ENCODE data around the gene EEPD1. TPM values are rescaled to one million over a fixed set of nuclear protein-coding genes. Genes with fewer than 3 reads are reported as not detected.

EEPD1 gene
- total RNA-seq, 1 experiment from 2014 or later: 48.0 TPM

DNA sequence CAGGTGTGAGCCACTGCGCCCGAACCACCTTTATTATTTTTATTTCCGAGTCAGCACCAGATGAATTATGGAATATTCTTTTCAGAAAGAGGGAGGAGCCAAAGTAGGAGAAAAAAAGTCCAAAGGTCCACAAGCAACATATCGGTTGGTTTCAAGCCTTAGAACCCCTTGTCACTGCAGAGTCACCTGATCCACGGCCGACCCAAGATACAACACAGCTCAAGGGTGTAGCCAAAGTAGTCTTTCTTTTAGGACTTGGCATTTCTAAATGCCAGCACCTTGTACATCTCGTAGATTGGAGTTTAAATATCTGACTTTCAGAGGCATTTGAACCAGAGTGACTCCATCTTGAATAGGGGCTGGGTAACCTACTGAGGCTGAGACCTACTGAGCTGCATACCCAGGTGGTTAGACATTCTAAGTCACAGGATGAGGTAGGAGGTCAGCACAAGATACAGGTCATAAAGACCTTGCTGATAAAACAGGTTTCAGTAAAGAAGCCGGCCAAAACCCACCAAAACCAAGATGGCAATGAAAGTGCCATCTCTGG is 122.8 kb downstream of the EEPD1 start:
- DNase-seq (ENCODE audit: low read depth, low spot score) (no peak), ATAC-seq (no peak)
- peak overlapping the region; percentile 99 for H3K27ac ChIP-seq (ENCODE audit: low read length)
- intact Hi-C loops (cut with micrococcal nuclease; ENCODE audit: unreplicated experiment) (no loop called here), in situ Hi-C loops (cut with HindIII; ENCODE audit: low pct_unique_long_range_greater_than_20kb, low sequenced_read_pairs) (no loop called here)
- H3K27me3 ChIP-seq (ENCODE audit: control insufficient read depth, insufficient read depth, low read length): no peaks in the 10 kb centered on the region
- BruUV-seq (replicated peaks): no TSS peak
- H3K9me3 ChIP-seq (ENCODE audit: control insufficient read depth, insufficient read depth, low read depth, low read length): no peaks in the 10 kb centered on the region
- CTCF ChIA-PET: interaction anchor here (0.5 kb wide), 2 partner anchors 291 to 359 kb away, joined by 3 read pairs; no protein-coding TSS in a partner anchor
- H3K4me1 ChIP-seq (ENCODE audit: control insufficient read depth, insufficient read depth, low read length): peaks cover 84% of the 10 kb centered on the region
- no peak overlapping the region for H3K4me3 ChIP-seq (ENCODE audit: low read depth in 2 of 2, low read length in 2 of 2)
- POLR2A ChIA-PET: interaction anchor here (0.5 kb wide), 1 partner anchor 27 kb away, joined by 9 read pairs; no protein-coding TSS in a partner anchor
- H3K36me3 ChIP-seq (ENCODE audit: control insufficient read depth, insufficient read depth, low read length): no peaks in the 10 kb centered on the region
- TF ChIP-seq, protein P1, sequence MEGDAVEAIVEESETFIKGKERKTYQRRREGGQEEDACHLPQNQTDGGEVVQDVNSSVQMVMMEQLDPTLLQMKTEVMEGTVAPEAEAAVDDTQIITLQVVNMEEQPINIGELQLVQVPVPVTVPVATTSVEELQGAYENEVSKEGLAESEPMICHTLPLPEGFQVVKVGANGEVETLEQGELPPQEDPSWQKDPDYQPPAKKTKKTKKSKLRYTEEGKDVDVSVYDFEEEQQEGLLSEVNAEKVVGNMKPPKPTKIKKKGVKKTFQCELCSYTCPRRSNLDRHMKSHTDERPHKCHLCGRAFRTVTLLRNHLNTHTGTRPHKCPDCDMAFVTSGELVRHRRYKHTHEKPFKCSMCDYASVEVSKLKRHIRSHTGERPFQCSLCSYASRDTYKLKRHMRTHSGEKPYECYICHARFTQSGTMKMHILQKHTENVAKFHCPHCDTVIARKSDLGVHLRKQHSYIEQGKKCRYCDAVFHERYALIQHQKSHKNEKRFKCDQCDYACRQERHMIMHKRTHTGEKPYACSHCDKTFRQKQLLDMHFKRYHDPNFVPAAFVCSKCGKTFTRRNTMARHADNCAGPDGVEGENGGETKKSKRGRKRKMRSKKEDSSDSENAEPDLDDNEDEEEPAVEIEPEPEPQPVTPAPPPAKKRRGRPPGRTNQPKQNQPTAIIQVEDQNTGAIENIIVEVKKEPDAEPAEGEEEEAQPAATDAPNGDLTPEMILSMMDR (IDR thresholded peaks at IDR 0.05): no peak
- TF ChIP-seq POLR2AphosphoS5 (IDR thresholded peaks at IDR 0.05; ENCODE audit: low read depth, low read length) (no peak), SIN3A (IDR thresholded peaks at IDR 0.05; ENCODE audit: borderline replicate concordance, insufficient read depth, low read depth, low read length) (no peak), TCF7L2 (IDR thresholded peaks at IDR 0.05; ENCODE audit: low read depth, low read length) (no peak)
- TF ChIP-seq, protein P2, sequence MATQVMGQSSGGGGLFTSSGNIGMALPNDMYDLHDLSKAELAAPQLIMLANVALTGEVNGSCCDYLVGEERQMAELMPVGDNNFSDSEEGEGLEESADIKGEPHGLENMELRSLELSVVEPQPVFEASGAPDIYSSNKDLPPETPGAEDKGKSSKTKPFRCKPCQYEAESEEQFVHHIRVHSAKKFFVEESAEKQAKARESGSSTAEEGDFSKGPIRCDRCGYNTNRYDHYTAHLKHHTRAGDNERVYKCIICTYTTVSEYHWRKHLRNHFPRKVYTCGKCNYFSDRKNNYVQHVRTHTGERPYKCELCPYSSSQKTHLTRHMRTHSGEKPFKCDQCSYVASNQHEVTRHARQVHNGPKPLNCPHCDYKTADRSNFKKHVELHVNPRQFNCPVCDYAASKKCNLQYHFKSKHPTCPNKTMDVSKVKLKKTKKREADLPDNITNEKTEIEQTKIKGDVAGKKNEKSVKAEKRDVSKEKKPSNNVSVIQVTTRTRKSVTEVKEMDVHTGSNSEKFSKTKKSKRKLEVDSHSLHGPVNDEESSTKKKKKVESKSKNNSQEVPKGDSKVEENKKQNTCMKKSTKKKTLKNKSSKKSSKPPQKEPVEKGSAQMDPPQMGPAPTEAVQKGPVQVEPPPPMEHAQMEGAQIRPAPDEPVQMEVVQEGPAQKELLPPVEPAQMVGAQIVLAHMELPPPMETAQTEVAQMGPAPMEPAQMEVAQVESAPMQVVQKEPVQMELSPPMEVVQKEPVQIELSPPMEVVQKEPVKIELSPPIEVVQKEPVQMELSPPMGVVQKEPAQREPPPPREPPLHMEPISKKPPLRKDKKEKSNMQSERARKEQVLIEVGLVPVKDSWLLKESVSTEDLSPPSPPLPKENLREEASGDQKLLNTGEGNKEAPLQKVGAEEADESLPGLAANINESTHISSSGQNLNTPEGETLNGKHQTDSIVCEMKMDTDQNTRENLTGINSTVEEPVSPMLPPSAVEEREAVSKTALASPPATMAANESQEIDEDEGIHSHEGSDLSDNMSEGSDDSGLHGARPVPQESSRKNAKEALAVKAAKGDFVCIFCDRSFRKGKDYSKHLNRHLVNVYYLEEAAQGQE (IDR thresholded peaks at IDR 0.05; ENCODE audit: insufficient read depth in 1 of 2, low read depth in 2 of 2, low read length in 1 of 2): no peak

DNA sequence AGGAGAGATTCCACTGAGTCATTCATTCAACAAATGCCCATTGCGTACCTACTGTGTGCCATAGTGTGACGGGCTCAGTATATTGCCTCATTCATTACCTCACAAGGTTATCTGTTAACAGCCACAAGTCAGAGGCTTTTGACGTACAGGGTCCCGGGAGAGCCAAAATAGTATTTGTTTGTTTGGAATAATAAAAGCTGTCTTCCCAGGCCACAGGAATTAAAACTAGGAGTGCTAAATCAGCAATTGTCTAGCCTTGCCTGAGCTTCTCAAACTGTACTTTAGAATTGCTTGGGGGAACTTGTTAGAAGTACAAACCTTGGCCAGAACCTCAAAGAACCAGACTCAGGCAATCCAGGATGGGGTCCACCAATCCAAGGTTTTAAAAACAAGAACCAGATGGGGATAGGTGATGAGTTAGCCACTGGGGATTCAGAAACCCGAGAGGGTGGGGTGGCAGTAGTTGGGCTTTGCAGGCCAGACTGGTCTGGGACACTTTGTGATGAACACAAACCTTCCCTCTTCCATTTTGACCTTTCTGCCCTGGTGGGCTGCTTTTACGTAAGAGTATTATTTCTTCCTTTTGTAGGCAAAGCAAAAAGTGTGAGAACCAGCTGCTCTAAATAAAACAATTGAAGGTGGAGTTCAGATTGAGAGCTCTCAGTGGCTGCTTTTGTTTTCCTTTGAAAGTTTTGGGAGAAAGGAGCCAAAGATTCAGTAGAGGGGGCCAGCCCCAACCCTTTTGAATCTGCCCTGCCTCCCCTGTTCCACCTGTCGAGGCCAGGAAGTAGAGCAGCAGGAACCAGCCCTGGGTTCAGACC is 123.6 kb downstream of the EEPD1 start:
- no peak for ATAC-seq
- ChIA-PET POLR2A (interaction anchor here (0.5 to 0.6 kb wide), 2 partner anchors 28 to 290 kb away, joined by 9 read pairs; no protein-coding TSS in a partner anchor), CTCF (interaction anchor here (0.5 kb wide), 2 partner anchors 291 to 360 kb away, joined by 3 read pairs; no protein-coding TSS in a partner anchor)
- no peak for DNase-seq (ENCODE audit: low read depth, low spot score)
- no peaks in the 10 kb centered on the region for H3K9me3 ChIP-seq (ENCODE audit: control insufficient read depth, insufficient read depth, low read depth, low read length)
- BruUV-seq (replicated peaks): no TSS peak
- TF ChIP-seq, protein P2 (IDR thresholded peaks at IDR 0.05; ENCODE audit: insufficient read depth in 1 of 2, low read depth in 2 of 2, low read length in 1 of 2): no peak
- TF ChIP-seq, protein P1 (IDR thresholded peaks at IDR 0.05): no peak
- TF ChIP-seq TCF7L2 (IDR thresholded peaks at IDR 0.05; ENCODE audit: low read depth, low read length): no peak
- intact Hi-C loops (cut with micrococcal nuclease; ENCODE audit: unreplicated experiment): no loop called here
- H3K36me3 ChIP-seq (ENCODE audit: control insufficient read depth, insufficient read depth, low read length): 0 out of 2 replicates have a peak, but pooled peaks cover under 1% of the 10 kb centered on the region
- H3K4me3 ChIP-seq (ENCODE audit: low read depth in 2 of 2, low read length in 2 of 2): no peak overlapping the region
- H3K27me3 ChIP-seq (ENCODE audit: control insufficient read depth, insufficient read depth, low read length): no peaks in the 10 kb centered on the region
- in situ Hi-C loops (cut with HindIII; ENCODE audit: low pct_unique_long_range_greater_than_20kb, low sequenced_read_pairs): no loop called here
- H3K4me1 ChIP-seq (ENCODE audit: control insufficient read depth, insufficient read depth, low read length): peaks cover 93% of the 10 kb centered on the region
- peak overlapping the region; percentile 99 for H3K27ac ChIP-seq (ENCODE audit: low read length)

Measured in Panc1 (cell line).